HG02973 (cell line): ENCODE measurements around the gene UEVLD.
"Not testable (repeated sequence)": the region's sequence is repeated elsewhere in the genome, so short reads cannot be mapped to it uniquely, and the experiment has no call there.

Source experiments
- ATAC-seq: cut with Tn5 transposase; IDR thresholded peaks from one replicate; pipeline ENCODE4 v1.9.1; 2021; ENCODE audit warnings: moderate library complexity; ENCODE audit not compliant: unreplicated experiment

The UEVLD gene

GRCh38 chr11:18588297-18589252, at the start of gene UEVLD:
Gene UEVLD, minus strand, starts transcription at chr11:18588734. Its CDS starts 80 bp downstream, at chr11:18588654.
- peak; percentile 66 for ATAC-seq

GRCh38 chr11:18634140-18635032, 45.9 kb upstream of the UEVLD start, which contains the start of gene SPTY2D1:
Gene SPTY2D1, minus strand, starts transcription at chr11:18634342. Its CDS starts 85 bp downstream, at chr11:18634257.
- ATAC-seq = peak; percentile 94

GRCh38 chr11:18633256-18634139, 45.0 kb upstream of the UEVLD start:
- peak; percentile 58 for ATAC-seq

GRCh38 chr11:18632841-18633240, 44.3 kb upstream of the UEVLD start:
- no peak for ATAC-seq

GRCh38 chr11:18624161-18624560, 35.6 kb upstream of the UEVLD start:
- ATAC-seq = no peak

GRCh38 chr11:18623707-18624106, 35.2 kb upstream of the UEVLD start:
- ATAC-seq = no peak

- no peak for ATAC-seq
Observed at GRCh38 chr11:18618342-18619025, 29.9 kb upstream of the UEVLD start.

- no peak for ATAC-seq
Observed at GRCh38 chr11:18617688-18618341, 29.3 kb upstream of the UEVLD start.

- peak; percentile 93 for ATAC-seq
Observed at GRCh38 chr11:18615628-18616392, 27.3 kb upstream of the UEVLD start.

GRCh38 chr11:18614667-18615066, 26.1 kb upstream of the UEVLD start:
- ATAC-seq = no peak

GRCh38 chr11:18612394-18612793, 23.9 kb upstream of the UEVLD start:
- ATAC-seq = no peak

- no peak for ATAC-seq
Observed at GRCh38 chr11:18611196-18611595, 22.7 kb upstream of the UEVLD start.

GRCh38 chr11:18608376-18608775, 19.8 kb upstream of the UEVLD start:
- no peak for ATAC-seq

- no peak for ATAC-seq
Observed at GRCh38 chr11:18600915-18601569, 12.5 kb upstream of the UEVLD start.

- no peak for ATAC-seq
Observed at GRCh38 chr11:18599739-18600230, 11.3 kb upstream of the UEVLD start, which contains the start of gene MISFA. Gene MISFA, plus strand, starts transcription at chr11:18599789. Its CDS starts 140 bp downstream, at chr11:18599929.

- no peak for ATAC-seq
Observed at GRCh38 chr11:18594999-18595749, 6.6 kb upstream of the UEVLD start.

- not testable (repeated sequence) for ATAC-seq
Observed at GRCh38 chr11:18594088-18594487, 5.6 kb upstream of the UEVLD start.
